KMS-11 (cell line): ENCODE measurements around the gene CAPN12.

ENCODE experiments used
- H2AFZ ChIP-seq: fragments of 200-600 bp; sonication (generic); 2 replicates; pipeline ENCODE4 v1.6.1; 2016; ENCODE audit warnings: antibody characterized with exemption, mixed run types, low read depth
- H3K27ac ChIP-seq: fragments of 200-600 bp; sonication (generic); 2 replicates; pipeline ENCODE4 v1.6.1; 2016; ENCODE audit warnings: mild to moderate bottlenecking, mixed run types
- H3K27me3 ChIP-seq: fragments of 200-600 bp; sonication (generic); 2 replicates; pipeline ENCODE4 v1.6.1; 2017; ENCODE audit warnings: mild to moderate bottlenecking, low read depth, mixed run types, moderate library complexity; ENCODE audit not compliant: insufficient read depth
- H3K36me3 ChIP-seq: fragments of 200-600 bp; sonication (generic); 2 replicates; pipeline ENCODE4 v1.6.1; 2017; ENCODE audit warnings: mild to moderate bottlenecking, mixed run types; ENCODE audit not compliant: insufficient read depth
- H3K4me1 ChIP-seq: fragments of 200-600 bp; sonication (generic); 2 replicates; pipeline ENCODE4 v1.6.1; 2016; ENCODE audit warnings: mild to moderate bottlenecking, low read depth, mixed run types; ENCODE audit not compliant: poor library complexity, severe bottlenecking
- H3K4me2 ChIP-seq: fragments of 200-600 bp; sonication (generic); 2 replicates; pipeline ENCODE4 v1.7.0; 2016; ENCODE audit warnings: mild to moderate bottlenecking, mixed run types
- H3K4me3 ChIP-seq: fragments of 200-600 bp; sonication (generic); IDR thresholded peaks from 2 replicates; pipeline ENCODE4 v1.6.1; 2017; ENCODE audit warnings: low read depth, low read length, mixed read lengths; ENCODE audit not compliant: insufficient read depth
- H3K79me2 ChIP-seq: fragments of 200-600 bp; sonication (generic); 2 replicates; pipeline ENCODE4 v1.6.1; 2016; ENCODE audit warnings: low read depth, mixed run types; ENCODE audit not compliant: insufficient read depth
- H3K9ac ChIP-seq: fragments of 200-600 bp; sonication (generic); 2 replicates; pipeline ENCODE4 v1.6.1; 2016; ENCODE audit warnings: mild to moderate bottlenecking, mixed run types
- H4K20me1 ChIP-seq: fragments of 200-600 bp; sonication (generic); 2 replicates; pipeline ENCODE4 v1.6.1; 2016; ENCODE audit warnings: mild to moderate bottlenecking, mixed run types; ENCODE audit not compliant: insufficient read depth
- TF ChIP-seq, protein P1 (sequence below): fragments of 200-600 bp; sonication (generic); conservative IDR thresholded peaks from 2 replicates; pipeline ENCODE4 v1.6.1; 2017; ENCODE audit warnings: low read depth, mild to moderate bottlenecking, antibody characterized with exemption, low read length, moderate library complexity, mixed read lengths

Gene CAPN12

DNA sequence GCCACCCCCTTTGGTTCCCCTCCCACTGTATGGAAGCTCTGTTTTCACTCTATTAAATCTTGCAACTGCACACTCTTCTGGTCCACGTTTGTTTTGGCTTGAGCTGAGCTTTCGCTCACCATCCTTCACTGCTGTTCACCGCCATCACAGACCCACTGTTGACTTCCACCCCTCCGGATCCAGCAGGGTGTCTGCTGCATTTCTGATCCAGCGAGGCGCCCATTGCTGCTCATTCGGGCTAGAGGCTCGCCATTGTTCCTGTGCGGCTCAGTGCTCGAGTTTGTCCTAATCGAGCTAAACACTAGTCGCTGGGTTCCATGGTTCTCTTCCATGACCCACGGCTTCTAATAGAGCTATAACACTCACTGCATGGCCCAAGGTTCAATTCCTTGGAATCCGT, 54.1 kb downstream of the CAPN12 start:
- Histone ChIP-seq H3K4me2 (no peak overlapping the region), H3K9ac (no peak overlapping the region), H3K27ac (no peak overlapping the region), H3K79me2 (peaks cover 46% of the 10 kb centered on the region), H3K4me1 (peaks cover 45% of the 10 kb centered on the region), H4K20me1 (no peaks in the 10 kb centered on the region), H3K36me3 (no peaks in the 10 kb centered on the region), H3K4me3 (no peak overlapping the region), H3K27me3 (no peaks in the 10 kb centered on the region), H2AFZ (no peak overlapping the region)
- TF ChIP-seq, protein P1, sequence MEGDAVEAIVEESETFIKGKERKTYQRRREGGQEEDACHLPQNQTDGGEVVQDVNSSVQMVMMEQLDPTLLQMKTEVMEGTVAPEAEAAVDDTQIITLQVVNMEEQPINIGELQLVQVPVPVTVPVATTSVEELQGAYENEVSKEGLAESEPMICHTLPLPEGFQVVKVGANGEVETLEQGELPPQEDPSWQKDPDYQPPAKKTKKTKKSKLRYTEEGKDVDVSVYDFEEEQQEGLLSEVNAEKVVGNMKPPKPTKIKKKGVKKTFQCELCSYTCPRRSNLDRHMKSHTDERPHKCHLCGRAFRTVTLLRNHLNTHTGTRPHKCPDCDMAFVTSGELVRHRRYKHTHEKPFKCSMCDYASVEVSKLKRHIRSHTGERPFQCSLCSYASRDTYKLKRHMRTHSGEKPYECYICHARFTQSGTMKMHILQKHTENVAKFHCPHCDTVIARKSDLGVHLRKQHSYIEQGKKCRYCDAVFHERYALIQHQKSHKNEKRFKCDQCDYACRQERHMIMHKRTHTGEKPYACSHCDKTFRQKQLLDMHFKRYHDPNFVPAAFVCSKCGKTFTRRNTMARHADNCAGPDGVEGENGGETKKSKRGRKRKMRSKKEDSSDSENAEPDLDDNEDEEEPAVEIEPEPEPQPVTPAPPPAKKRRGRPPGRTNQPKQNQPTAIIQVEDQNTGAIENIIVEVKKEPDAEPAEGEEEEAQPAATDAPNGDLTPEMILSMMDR = no peak

DNA sequence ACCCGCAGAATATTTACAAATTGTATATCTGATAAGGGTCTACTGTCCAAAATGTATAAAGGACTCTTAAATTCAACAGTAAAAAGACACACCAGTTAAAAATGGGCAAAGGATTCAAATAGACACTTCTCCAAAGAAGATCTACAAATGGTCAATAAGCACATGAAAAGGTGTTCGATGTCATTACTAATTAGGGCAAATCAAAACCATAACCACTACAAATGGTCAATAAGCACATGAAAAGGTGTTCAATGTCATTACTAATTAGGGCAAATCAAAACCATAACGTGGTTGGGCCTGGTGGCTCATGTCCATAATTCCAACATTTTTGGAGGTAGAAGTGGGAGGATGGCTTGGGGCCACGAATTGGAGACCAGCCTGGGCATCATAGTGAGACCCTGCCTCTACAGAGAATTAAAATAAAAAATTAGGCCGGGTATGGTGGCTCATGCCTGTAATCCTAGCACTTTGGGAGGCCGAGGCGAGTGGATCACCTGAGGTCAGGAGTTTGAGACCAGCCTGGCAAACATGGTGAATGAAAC, 56.4 kb downstream of the CAPN12 start:
- Histone ChIP-seq H3K36me3 (no peaks in the 10 kb centered on the region), H3K27ac (no peak overlapping the region), H2AFZ (no peak overlapping the region), H3K79me2 (peaks cover 54% of the 10 kb centered on the region), H3K27me3 (no peaks in the 10 kb centered on the region), H4K20me1 (no peaks in the 10 kb centered on the region), H3K4me1 (peaks cover 64% of the 10 kb centered on the region), H3K4me2 (peak overlapping the region; percentile 97; the same call in 1 of the 2 replicates), H3K4me3 (no peak overlapping the region), H3K9ac (no peak overlapping the region)
- TF ChIP-seq, protein P1 = no peak

DNA sequence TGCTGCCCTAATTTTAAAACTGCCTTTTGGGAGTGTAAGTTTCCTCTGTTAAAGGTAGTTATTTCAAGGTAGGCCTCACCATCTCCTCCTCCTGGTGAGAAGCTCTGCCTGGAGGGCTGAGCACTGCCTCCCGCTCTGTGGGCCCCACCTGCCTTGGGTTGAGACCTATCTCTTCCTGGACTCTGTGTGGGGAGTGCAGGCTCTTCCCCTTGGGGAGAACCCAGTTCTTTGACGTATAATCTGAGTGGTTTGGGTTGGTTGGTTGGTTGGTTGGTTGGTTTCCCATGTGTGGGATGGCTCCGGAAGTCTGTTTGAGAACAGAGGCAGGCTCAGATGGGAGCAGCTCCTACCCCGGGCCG, 57.8 kb downstream of the CAPN12 start:
- Histone ChIP-seq H3K4me2 (peak overlapping the region; percentile 97), H3K27ac (peak overlapping the region; percentile 95), H3K4me1 (peaks cover 78% of the 10 kb centered on the region), H3K79me2 (peaks cover 67% of the 10 kb centered on the region), H3K36me3 (no peaks in the 10 kb centered on the region), H4K20me1 (no peaks in the 10 kb centered on the region), H2AFZ (no peak overlapping the region), H3K9ac (peak overlapping the region; percentile 63; the same call in 1 of the 2 replicates), H3K27me3 (no peaks in the 10 kb centered on the region), H3K4me3 (no peak overlapping the region)
- TF ChIP-seq, protein P1 = no peak

DNA sequence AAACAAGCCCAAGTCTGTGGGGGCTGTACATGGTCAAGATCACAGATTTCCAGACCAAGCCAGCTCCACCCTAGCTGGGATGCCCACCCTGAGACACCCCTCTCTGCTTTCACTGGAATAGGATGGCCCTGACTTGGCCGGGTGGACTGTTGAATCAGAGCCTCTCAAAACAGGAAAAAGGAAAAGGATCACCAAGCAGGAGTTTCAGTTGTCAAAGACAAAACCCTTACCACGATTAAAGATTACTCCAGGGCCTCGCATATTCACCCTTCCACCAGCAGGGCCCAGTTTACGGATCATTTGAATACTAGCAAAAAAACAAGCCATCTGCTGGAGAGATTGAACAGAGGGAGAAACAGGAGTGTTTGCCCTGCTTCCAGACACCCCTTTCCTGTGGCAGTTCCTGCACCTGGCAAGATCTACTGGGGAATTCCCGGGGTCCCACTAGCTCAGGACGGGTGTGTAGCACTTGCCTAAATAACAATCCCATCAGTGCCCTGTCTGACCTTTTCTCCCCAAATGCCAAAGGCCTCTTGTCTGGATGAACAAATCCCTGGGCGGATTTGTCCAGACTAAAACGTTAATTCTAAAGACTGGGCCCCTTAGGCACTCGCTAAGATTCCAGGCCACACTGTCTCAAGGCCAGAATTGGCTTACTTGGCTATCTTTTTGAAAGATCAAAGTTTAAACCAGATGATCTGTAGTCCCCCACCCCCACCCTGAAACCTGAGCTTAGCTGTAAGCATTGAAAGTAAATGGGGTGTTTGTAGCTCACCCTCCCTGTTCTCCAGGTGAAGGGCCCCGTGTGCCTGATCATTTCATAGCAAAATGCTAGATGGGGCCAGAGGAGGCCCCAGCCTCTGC, 58.4 kb downstream of the CAPN12 start:
- TF ChIP-seq, protein P1 = peak; percentile 65
- H3K9ac ChIP-seq = peak overlapping the region; percentile 63; the same call in 1 of the 2 replicates
- H3K36me3 ChIP-seq = no peaks in the 10 kb centered on the region
- H4K20me1 ChIP-seq = no peaks in the 10 kb centered on the region
- peak overlapping the region; percentile 97 for H3K4me2 ChIP-seq
- no peak overlapping the region for H3K4me3 ChIP-seq
- no peaks in the 10 kb centered on the region for H3K27me3 ChIP-seq
- H3K4me1 ChIP-seq = peaks cover 84% of the 10 kb centered on the region
- no peak overlapping the region for H2AFZ ChIP-seq
- H3K79me2 ChIP-seq = peaks cover 71% of the 10 kb centered on the region
- peak overlapping the region; percentile 95 for H3K27ac ChIP-seq
